ENCODE data around the gene CLMN. TPM values are rescaled to one million over a fixed set of nuclear protein-coding genes. Genes with fewer than 3 reads are reported as not detected.

CLMN gene
- total RNA-seq, 1 donor from 2014 or later: 117 TPM

GRCh38 chr14:95191445-95192199 lies 128.1 kb downstream of the CLMN start:
- no peak for TF ChIP-seq CTCF (IDR thresholded peaks at IDR 0.05; ENCODE audit: unreplicated experiment)
- Mint-ChIP-seq H3K27ac (no peak overlapping the region), H3K27me3 (ENCODE audit: low read depth) (peaks cover 1% of the 10 kb centered on the region), H3K9me3 (peaks cover 12% of the 10 kb centered on the region), H3K36me3 (peaks cover 66% of the 10 kb centered on the region), H3K4me1 (peaks cover 31% of the 10 kb centered on the region), H3K4me3 (no peak overlapping the region)
- no peak for DNase-seq (ENCODE audit: low spot score in 2 of 2, unreplicated experiment in 2 of 2)

- H3K4me1 Mint-ChIP-seq: peaks cover 28% of the 10 kb centered on the region
- peaks cover 12% of the 10 kb centered on the region for H3K9me3 Mint-ChIP-seq
- H3K4me3 Mint-ChIP-seq: no peak overlapping the region
- no peak for DNase-seq (ENCODE audit: low spot score in 2 of 2, unreplicated experiment in 2 of 2)
- H3K27ac Mint-ChIP-seq: no peak overlapping the region
- no peak for TF ChIP-seq CTCF (IDR thresholded peaks at IDR 0.05; ENCODE audit: unreplicated experiment)
- H3K36me3 Mint-ChIP-seq: peaks cover 67% of the 10 kb centered on the region
- peaks cover 1% of the 10 kb centered on the region for H3K27me3 Mint-ChIP-seq (ENCODE audit: low read depth)
Measured at GRCh38 chr14:95190857-95191256, 128.9 kb downstream of the CLMN start.

- Mint-ChIP-seq H3K4me1 (peaks cover 27% of the 10 kb centered on the region), H3K27me3 (ENCODE audit: low read depth) (peaks cover 1% of the 10 kb centered on the region), H3K36me3 (peaks cover 71% of the 10 kb centered on the region), H3K9me3 (peaks cover 12% of the 10 kb centered on the region), H3K27ac (peak overlapping the region; percentile 37), H3K4me3 (no peak overlapping the region)
- no peak for TF ChIP-seq CTCF (IDR thresholded peaks at IDR 0.05; ENCODE audit: unreplicated experiment)
- no peak for DNase-seq (ENCODE audit: low spot score in 2 of 2, unreplicated experiment in 2 of 2)
Measured at GRCh38 chr14:95190346-95190840, 129.3 kb downstream of the CLMN start.

- TF ChIP-seq CTCF (IDR thresholded peaks at IDR 0.05; ENCODE audit: unreplicated experiment): no peak
- Mint-ChIP-seq H3K27ac (peak overlapping the region; percentile 57), H3K9me3 (peaks cover 12% of the 10 kb centered on the region), H3K36me3 (peaks cover 70% of the 10 kb centered on the region), H3K4me3 (no peak overlapping the region), H3K27me3 (ENCODE audit: low read depth) (peaks cover 1% of the 10 kb centered on the region), H3K4me1 (peaks cover 22% of the 10 kb centered on the region)
- DNase-seq (ENCODE audit: low spot score in 2 of 2, unreplicated experiment in 2 of 2): no peak
Measured at GRCh38 chr14:95189367-95190132, 130.2 kb downstream of the CLMN start.

GRCh38 chr14:95188380-95188779 lies 131.3 kb downstream of the CLMN start:
- Mint-ChIP-seq H3K4me3 (no peak overlapping the region), H3K9me3 (peaks cover 12% of the 10 kb centered on the region), H3K36me3 (peaks cover 64% of the 10 kb centered on the region), H3K27me3 (ENCODE audit: low read depth) (no peaks in the 10 kb centered on the region), H3K27ac (no peak overlapping the region), H3K4me1 (peaks cover 26% of the 10 kb centered on the region)
- no peak for TF ChIP-seq CTCF (IDR thresholded peaks at IDR 0.05; ENCODE audit: unreplicated experiment)
- no peak for DNase-seq (ENCODE audit: low spot score in 2 of 2, unreplicated experiment in 2 of 2)

Measured in mesothelial cell of epicardium (in vitro differentiated cells).